ENCODE results near the gene POLR2B. TPM values are rescaled to one million over a fixed set of nuclear protein-coding genes. Genes with fewer than 3 reads are reported as not detected.

The POLR2B gene
- total RNA-seq, 3 donors from 2014 or later, result 56.7 to 78.8 (median 71.9) TPM

DNA sequence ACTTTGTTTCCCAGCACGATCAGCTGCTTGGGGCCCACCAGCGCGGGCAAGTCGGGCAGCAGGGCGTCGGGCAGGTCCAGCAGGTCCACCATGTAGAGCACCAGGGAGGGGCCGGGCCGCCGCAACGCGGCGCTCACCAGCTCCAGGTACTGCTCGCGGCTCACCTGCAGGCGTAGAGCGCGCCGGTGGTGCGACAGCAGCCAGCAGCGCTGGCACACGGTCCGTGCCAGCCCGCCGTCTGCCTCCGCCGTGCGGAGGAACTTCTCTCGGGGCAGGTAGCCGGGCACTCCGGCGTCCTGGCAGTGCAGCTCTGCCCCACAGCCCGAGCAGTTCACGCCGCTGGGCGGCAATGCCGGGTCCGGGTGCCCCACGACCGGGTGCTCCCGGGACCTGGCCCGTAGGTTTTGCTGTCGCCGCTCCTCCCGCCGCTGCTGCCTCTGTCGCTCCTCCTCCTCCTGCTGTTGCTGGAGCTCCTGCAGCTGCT lies 1.8 kb upstream of the POLR2B start:
- TF ChIP-seq CTCF (IDR thresholded peaks at IDR 0.05), result no peak
- peaks cover 15% of the 10 kb centered on the region for H3K36me3 ChIP-seq (ENCODE audit: low read depth)
- peaks cover 13% of the 10 kb centered on the region for H3K9me3 ChIP-seq
- peak overlapping the region; percentile 66 for H3K4me3 ChIP-seq
- peaks cover 29% of the 10 kb centered on the region for H3K4me1 ChIP-seq (ENCODE audit: low read depth)
- ATAC-seq (peak; percentile 81), DNase-seq (peak; percentile 71 to 87 (median 83))
- intact Hi-C loops (cut with DNase I, micrococcal nuclease), result no loop called here

DNA sequence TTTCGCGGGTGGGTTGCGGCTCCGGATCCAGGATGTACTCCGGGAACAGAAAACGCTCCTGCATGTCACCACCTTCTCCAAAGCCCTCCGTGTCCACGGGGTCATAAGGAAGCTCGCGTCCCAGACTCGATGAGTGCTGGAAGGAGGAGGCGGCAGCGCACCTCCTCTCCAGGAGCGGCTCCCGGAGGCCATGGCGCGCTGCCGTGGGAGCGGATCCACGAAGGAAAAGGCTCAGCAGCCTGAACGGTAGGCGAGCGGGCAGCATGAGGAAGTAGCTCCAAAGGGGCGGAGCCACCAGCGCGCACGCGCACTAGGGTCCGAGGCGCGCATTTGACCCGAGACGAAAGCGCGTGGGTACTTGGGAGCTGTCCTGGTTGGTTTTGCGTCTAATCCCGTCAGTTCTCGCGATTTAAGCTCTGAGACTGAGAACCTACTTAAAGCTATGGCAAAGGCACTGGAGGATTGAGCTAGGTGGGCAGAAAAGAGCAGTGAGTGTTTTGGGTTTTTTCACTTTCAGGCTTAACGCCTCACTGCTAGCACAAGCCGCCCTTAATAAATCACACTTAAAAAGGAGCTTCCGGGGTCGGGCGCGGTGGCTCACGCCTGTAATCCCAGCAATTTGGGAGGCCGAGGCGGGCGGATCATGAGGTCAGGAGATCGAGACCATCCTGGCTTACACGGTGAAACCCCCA lies 1.2 kb upstream of the POLR2B start, which contains the start of gene NOA1:
Gene NOA1 (minus strand): TSS at position 286 of the 692 bp plus-strand sequence. CDS start 21 bp downstream, at position 265.
- Histone ChIP-seq H3K9me3 (peaks cover 13% of the 10 kb centered on the region), H3K4me1 (ENCODE audit: low read depth) (peaks cover 29% of the 10 kb centered on the region), H3K36me3 (ENCODE audit: low read depth) (peaks cover 11% of the 10 kb centered on the region), H3K4me3 (peak within 1 kb of the TSS; percentile 66)
- intact Hi-C loops (cut with DNase I, micrococcal nuclease), result no loop called here
- DNase-seq, result peak; percentile 98 to 99 (median 99)
- TF ChIP-seq CTCF (IDR thresholded peaks at IDR 0.05), result no peak
- ATAC-seq, result peak; percentile 91

GRCh38 chr4:56979421-56980072 lies 851 bp downstream of the POLR2B start:
- DNase-seq (peak; percentile 40 to 63 (median 41)), ATAC-seq (no peak)
- no peak for TF ChIP-seq CTCF (IDR thresholded peaks at IDR 0.05)
- Histone ChIP-seq H3K4me1 (ENCODE audit: low read depth) (peaks cover 29% of the 10 kb centered on the region), H3K4me3 (peak overlapping the region; percentile 66), H3K9me3 (no peaks in the 10 kb centered on the region), H3K36me3 (ENCODE audit: low read depth) (no peaks in the 10 kb centered on the region)
- intact Hi-C loops (cut with DNase I, micrococcal nuclease), result no loop called here

GRCh38 chr4:56981795-56982201 lies 3.1 kb downstream of the POLR2B start:
- Histone ChIP-seq H3K9me3 (no peaks in the 10 kb centered on the region), H3K4me3 (no peak overlapping the region), H3K36me3 (ENCODE audit: low read depth) (no peaks in the 10 kb centered on the region), H3K4me1 (ENCODE audit: low read depth) (peaks cover 22% of the 10 kb centered on the region)
- ATAC-seq (no peak), DNase-seq (no peak)
- intact Hi-C loops (cut with DNase I, micrococcal nuclease), result no loop called here
- no peak for TF ChIP-seq CTCF (IDR thresholded peaks at IDR 0.05)

GRCh38 chr4:56986192-56986591 lies 7.5 kb downstream of the POLR2B start:
- H3K36me3 ChIP-seq (ENCODE audit: low read depth), result no peaks in the 10 kb centered on the region

More at GRCh38 chr4:56986192-56986591, 7.5 kb downstream of the POLR2B start:
- no peak for DNase-seq
- Histone ChIP-seq H3K4me1 (ENCODE audit: low read depth) (peaks cover 6% of the 10 kb centered on the region), H3K9me3 (no peaks in the 10 kb centered on the region), H3K4me3 (no peak overlapping the region)
- intact Hi-C loops (cut with DNase I, micrococcal nuclease), result no loop called here
- no peak for ATAC-seq
- no peak for TF ChIP-seq CTCF (IDR thresholded peaks at IDR 0.05)
